Occipital lobe (tissue), 2 donors: Measurements from ENCODE around the gene CALCR. TPM values are rescaled to one million over a fixed set of nuclear protein-coding genes. Genes with fewer than 3 reads are reported as not detected.
"Not testable (repeated sequence)": the region's sequence is repeated elsewhere in the genome, so short reads cannot be mapped to it uniquely, and the experiment has no call there.

ENCODE experiments used
- DNase-seq: peaks from one replicate; lab custom pipeline; 2025; lab: John Stamatoyannopoulos, UW
- total RNA-seq: library from RNA; depleted of rRNA; stranded (reverse); fragments of >200 nt; gene quantifications from one replicate; pipeline ENCODE4 v1.2.3, GENCODE V29; 2014

Gene CALCR
- total RNA-seq: not detected

DNA sequence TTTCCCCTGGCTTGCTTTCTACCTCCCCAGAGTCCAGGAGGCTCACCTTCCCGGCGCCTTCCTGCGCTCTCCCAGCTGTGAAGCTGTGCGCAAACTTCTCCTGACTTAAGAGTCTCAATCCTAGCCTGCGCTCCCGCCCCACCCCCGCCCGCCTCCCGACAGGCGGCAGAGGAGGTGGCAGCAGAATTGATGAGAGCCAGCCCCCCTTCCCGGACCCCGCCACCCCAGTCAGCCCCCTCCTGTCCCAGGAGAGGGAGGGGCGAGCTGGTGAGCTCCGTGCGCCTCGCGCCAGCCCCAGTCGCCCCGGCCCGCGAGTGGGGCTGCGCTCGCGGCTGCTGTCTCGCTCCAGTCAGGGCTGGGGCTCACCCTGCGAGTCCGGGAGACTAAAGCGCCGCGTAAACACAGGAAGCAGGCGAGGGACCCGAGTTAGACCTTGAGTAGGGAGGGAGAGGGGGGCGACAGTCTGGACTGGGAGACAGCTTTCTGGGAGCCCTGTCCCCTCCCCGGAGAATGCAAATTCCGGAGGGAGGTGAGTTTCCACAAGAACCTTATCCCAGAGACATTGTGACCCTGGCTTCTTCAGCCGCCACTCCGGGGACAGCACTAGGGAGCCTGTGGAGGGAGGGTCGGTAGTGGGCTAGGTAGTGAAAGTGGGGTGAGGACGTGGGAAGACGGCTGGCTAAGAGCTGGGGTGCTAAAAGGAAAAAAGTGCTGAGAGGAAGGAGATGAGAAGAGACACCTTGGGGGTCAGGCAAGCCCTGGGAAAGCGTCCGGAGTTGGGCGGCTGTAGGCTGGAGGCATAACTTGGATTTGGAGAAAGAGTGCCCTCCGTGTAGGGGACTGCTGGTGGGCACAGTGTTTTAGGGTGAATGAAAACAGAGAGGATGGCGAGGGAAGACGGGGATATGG is at the start of gene CALCR:
TSS of gene CALCR (minus strand) at position 79 of the 909 bp plus-strand sequence. CDS start 87,743 bp downstream, outside the sequence.
- no peak for DNase-seq

DNA sequence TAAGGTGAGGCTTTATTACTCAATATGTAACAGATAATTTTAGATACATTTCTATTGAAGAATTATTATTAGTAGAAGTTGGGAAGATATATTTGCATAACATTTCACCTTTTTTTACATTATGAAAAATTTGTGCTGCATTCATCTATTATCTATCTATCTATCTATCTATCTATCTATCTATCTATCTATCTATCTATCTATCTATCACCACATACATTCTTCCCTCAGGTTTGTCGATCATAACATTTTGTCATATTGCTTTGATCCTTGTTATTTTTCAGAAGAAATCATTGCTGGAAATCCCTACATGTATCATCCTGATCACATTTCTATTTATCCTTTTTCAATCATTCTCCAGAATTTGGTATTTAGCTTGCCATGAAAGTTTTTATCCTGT is 49.3 kb upstream of the CALCR start:
- no peak for DNase-seq

DNA sequence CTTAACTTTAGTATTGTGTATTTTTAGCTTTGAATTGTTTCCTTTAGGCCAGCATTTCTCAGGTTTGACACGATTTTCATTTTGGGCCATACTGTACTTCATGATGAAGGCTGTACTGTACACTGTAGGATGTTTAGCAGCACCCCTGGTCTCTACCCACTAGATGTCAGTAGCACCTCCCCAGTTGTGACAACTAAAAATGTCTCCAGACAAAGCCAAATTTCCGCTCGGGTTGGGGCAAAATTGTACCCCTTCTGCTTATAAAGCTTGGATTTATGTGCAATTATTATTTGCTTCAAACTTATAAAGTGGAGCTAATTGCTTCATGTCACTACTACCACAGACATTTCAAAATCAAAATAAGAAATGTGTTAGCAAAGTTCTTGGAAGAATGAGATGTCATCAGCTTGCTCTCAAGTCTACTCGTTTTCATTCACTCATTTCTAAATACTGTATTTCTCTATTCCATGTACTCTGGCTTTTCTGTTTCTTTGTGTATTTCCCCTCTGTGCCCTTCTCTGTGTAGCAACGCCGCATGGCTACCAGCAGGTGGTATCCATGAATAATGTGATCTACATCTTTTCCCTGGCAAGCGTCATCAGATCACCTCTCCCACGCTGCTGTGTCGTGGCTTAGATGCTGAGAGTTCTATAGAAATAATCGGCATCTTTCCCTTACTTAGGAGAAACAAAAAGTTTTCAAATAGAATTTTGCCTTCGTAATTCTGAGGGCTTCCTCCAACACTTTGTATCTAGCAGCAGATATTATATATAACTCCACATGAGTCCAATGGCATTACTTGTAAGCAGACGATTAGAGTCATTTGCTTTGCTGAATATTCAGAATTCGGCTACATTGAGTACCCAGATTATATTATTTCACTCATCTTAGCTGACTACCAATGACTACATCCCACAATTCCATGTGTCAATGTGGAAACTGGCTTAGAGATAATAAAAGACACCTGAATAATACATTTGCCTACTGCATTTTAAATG is 47.8 kb upstream of the CALCR start:
- DNase-seq: no peak

DNA sequence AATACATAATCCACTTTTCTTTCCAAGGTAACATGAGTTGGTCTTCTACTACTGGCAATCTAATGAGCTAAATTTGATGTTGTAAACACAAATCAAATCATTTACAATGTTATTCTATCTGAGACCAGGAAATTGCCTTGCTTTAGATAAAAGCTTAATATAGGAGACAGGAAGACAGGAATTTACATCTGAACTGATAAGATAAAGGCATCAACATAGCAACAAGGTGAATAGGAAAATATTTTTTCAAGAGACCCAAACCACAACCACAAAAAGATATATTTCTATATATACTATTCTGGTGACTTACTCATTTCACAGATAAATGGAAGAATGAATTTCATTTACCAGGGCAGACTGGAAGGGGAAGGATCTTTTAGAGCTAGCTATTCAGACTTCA is 46.3 kb upstream of the CALCR start:
- DNase-seq: no peak

DNA sequence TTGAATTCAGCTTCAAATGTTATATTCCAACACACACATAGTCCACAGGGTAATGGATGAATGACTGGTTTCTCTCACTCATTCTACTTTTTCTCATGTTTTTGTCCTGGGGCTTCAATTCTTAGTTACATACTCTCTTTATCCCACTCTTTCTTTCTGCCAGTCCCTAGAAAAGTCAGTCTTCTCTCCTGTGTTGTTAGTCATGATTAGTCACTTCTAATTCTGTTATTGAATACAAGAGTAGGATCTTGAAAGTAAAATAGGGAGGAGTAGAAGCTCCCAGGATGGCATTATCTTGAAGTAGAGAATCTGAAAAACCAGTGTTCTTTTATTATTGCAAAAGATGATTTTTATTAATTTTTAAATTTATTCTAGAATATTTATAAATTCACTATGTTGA is 45.5 kb upstream of the CALCR start:
- no peak for DNase-seq

DNA sequence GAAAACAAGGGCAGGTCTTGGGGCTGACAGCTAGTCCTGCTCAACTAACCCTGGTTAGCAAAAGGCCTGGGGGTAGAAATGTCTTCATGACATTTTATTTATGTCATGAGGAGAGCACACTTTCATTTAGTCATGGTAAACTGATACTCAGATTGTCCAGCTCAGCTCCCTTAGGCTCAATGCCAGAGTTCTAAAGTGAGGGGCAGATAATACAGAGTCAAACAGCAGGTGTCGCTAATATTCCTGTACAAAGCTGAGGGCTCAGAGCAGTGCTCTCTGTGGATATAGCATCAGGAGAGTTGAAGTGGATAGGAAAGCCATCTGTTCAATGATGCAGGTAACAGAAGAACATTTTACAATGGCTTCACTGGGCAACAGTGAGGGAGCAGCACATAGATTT is 26.8 kb upstream of the CALCR start:
- no peak for DNase-seq

DNA sequence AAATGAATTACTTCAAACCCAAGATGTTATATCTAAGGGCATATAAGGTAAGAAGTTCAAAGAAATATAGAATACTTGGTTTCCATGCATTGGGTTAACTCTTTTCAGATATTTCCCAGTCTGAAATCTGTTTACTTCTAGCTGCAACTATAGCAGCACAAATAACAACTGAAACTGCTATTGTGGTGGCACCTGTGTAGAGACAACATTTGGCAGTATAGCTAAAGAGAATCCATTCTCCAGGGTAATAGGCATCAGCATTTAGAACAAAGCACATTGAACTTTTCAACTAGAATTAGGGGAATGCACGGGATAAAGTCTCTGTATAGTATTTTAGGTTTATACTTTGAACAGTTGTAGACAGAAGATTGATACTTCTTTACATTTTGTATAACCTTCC is 19.7 kb upstream of the CALCR start:
- DNase-seq: no peak

DNA sequence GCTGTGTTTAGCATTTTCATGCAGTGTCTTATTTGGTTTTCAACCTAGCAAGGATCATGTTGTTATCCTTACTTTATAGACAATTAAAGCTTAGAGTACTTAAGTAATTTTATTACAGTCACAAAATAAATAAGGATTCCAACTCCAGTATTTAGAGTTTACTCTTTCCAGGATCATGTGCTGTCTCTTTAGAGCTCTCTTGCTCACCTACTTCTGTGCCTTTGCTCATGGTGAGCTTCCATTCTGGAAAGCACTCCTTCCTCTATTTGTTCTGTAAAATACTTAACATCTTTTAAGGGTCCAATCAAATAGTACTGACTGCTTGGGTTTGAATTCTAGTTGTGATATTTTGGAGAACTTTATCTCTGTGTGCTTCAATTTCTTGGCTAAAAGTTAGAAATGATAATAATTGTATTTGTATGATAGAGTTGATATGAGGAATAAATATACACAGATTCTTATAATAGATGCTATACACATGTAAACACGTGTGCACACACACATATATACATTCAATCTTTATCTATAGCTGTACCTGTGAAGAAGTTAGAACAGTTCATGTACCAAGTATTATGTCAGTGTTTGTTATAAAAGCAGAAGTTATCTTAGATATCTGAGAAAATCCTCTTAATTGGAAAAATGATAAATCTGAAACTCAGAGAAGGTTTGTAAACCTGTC is 18.2 kb upstream of the CALCR start:
- no peak for DNase-seq

DNA sequence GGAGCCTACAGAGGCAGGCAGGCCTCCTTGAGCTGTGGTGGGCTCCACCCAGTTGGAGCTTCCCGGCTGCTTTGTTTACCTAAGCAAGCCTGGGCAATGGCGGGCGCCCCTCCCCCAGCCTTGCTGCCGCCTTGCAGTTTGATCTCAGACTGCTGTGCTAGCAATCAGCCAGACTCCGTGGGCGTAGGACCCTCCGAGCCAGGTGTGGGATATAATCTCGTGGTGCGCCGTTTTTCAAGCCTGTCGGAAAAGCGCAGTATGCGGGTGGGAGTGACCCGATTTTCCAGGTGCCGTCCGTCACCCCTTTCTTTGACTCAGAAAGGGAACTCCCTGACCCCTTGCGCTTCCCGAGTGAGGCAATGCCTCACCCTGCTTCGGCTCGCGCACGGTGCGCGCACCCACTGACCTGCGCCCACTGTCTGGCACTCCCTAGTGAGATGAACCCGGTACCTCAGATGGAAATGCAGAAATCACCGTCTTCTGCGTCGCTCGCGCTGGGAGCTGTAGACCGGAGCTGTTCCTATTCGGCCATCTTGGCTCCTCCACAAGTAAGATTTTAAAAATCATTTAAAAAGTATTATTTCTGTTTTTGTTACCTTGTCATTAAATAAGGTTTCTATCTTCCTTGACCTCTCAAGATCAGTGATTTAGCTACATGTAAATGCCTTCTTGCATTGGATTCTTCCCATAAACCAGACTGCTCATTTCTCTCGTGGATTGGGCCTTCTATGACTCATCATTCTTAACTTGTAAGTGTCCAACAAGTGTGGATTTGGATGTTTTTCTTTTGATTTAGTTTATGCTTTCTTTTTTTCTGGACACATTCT is 16.9 kb upstream of the CALCR start:
- DNase-seq: not testable (repeated sequence)

DNA sequence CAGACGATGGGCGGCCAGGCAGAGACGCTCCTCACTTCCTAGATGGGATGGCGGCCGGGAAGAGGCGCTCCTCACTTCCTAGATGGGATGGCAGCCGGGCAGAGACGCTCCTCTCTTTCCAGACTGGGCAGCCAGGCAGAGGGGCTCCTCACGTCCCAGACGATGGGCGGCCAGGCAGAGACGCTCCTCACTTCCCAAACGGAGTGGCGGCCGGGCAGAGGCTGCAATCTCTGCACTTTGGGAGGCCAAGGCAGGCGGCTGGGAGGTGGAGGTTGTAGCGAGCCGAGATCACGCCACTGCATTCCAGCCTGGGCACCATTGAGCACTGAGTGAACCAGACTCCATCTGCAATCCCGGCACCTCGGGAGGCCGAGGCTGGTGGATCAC is 11.9 kb upstream of the CALCR start:
- not testable (repeated sequence) for DNase-seq

DNA sequence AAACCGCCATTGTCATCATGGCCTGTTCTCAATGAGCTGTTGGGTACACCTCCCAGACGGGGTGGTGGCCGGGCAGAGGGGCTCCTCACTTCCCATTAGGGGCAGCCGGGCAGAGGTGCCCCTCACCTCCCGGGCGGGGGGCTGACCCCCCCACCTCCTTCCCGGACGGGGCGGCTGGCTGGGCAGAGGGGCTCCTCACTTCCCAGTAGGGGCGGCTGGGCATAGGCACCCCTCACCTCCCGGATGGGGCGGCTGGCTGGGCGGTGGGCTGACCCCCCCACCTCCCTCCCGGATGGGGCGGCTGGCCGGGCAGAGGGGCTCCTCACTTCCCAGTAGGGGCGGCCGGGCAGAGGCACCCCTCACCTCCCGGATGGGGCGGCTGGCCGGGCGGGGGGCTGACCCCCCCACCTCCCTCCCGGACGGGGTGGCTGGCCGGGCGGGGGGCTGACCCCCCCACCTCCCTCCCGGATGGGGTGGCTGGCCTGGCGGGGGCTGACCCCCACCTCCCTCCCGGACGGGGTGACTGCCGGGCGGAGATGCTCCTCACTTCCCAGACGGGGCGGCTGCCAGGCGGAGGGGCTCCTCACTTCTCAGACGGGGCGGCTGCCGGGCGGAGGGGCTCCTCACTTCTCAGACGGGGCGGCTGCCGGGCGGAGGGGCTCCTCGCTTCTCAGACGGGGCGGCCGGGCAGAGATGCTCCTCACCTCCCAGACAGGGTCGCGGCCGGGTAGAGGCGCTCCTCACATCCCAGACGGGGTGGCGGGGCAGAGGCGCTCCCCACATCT is 11.4 kb upstream of the CALCR start:
- not testable (repeated sequence) for DNase-seq

DNA sequence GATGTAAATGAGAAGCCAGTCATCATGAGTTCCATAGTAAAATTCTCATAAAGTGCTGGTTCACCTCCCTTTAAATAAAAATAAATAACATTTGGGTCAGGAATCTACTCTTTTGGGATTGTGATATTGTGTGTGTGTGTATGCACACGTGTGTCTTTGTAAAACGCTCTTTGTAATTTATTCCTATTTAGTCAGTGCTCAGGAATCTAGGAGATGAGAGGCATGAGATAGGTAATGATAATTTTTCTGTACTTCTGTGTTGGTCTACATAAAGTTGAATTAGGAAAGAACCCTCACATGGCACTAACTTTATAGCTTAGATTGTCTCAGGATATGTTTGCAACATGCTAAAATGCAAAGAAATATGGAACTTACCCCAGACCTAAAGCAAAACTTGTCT is 4.9 kb upstream of the CALCR start:
- no peak for DNase-seq

DNA sequence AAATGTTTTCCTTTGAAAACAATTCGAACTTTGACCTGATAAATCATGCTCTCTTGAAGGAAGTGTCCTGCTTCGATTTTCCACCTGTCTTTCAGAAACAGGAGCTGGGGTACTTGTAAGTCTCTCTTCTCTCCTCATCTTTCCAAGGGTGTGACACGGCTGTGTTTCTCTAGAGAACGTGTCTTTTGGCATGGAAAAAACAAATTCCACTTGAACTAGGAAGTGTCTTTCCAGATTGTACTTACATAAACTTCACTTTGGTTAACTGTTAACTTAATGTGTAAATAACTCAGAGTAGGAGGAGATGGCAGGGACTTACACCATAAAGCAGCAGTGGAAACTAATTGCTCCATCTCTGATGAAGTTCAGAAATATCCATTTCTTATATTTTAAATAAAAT is 4.2 kb upstream of the CALCR start:
- no peak for DNase-seq

DNA sequence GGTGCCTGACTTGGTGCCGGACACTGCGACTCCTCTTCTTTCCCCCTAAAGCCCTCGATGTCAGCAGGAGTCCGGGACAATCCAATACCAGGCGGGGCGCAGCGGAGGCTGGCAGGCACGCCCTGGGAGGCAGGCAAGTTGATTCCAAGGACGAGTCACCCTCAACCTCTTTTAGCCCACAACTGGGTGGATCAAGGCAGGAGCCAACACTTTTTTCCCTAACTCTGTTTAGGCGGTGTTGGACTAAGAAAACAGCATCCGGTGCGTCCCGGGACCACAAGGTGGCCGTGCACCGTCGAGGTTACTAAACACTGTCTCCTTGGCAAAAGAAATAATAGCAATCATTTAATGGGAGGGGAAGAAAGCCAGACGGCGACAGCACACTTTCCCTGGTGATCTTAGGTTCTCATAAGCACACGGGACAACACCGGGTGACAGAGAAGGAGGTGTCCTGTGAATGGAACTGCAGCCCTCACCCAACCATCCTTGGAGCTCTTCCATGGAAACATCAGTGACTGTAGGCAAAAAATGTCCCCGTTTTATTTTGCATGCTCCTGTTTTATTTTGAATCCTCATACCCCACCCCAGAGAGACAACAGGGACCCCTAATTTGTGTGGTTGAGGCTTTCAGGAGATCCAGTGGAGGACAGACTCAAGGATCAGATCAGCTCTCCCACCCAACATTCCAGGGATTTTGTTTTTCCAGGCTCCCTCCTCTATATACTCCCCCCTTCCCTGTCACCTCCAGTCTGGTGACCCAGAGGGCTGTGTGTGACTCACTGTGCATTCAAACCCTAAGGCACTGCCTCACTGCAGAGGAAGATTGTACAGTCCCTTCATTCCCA is 1.3 kb upstream of the CALCR start:
- no peak for DNase-seq

DNA sequence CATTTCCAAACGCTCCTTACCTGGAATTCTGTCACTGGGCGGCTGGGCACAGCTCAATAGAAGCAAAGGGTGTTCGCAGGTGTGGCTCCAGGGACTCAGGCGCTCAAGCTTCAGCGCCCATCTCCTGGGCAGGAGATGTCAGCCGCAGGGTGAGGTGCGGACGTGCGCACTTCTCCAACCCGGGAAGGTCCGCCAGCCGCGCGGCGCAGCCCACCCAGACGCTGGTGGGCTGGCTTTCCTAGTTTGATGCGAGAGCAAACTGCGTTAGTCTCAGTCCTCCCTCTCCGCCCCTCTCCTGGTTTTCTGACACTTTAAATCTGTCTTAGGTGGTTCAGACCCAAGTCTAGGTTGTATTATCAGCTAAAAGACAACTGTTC is 267 bp downstream of the CALCR start:
- DNase-seq: no peak

DNA sequence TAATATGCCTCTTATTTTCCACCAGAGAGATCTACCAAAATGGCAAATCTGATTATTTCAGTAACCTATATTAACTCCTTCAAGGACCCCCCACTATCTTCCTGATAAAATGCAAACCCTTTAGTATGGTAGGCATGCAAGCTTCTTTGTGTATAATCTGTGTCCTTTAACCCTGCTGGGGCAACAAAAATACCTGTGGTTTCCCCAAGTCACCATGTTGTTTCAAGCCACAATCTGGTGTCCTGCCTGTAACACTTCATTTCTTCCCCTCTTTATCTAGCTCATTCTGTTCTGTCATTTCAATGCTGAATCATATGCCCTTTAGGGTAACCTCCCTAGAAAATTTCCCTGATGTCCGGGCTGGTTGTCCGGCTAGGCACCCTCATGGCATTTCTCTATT is 5.3 kb downstream of the CALCR start:
- no peak for DNase-seq

DNA sequence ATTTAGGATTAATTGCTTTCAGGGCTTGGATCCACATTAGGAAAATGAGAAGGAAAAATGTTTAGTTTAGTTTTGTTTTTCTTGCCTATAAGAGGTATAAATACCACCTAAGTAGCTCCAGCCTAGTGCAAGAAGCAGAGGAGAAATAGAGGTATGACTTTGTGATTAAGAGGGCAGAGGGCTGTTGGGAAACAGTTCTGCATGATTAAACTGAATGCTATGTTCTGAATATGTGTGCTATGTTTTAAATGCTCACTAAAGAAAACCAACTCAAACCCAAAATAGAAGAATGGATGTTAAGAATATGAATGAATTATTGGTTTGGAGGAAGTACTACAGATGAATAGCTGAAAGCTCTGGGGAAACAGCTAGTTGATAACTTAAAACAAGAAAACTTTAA is 7.6 kb downstream of the CALCR start:
- DNase-seq: no peak

DNA sequence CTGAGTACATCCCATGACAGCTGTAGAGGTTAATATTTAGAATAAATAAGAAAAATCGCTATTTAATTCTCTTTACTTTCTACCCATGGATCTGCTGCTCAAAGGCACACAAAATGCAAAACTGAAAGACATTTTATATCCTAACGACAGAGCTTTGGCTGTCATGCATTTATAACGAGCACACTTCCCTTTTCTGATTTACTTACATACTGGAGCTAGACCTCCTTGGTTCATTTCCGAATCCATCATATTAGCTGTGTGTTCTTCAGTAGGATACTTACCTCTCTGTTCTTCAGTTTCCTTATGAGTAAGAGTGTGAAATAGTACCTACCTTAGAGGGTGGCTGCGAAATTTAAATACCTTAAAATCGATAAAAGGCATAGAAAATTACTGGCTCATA is 10.9 kb downstream of the CALCR start:
- DNase-seq: no peak

DNA sequence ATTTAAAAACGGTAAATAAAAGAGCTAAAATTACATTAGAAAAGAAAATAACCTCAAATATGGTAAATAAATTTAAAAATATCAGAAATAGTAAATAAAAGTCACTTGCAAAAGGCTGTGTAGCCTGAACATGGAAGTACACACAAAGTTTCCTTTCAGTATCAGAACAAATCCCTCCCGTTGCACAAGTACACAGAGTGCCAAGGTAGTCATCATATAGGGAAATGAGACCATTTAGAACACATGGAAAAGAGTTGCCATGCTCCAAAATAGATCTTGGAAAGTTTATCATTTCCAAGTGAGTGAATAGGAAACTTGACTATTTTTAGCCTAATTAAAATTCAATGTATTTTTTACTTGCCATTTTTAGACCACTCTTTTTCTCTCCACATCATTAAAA is 11.6 kb downstream of the CALCR start:
- no peak for DNase-seq
